ENCODE results near the gene GLTPD2. TPM values are rescaled to one million over a fixed set of nuclear protein-coding genes. Genes with fewer than 3 reads are reported as not detected.

Gene GLTPD2
- total RNA-seq, 6 experiments from 2014 or later: not detected

- Mint-ChIP-seq H3K4me1 (ENCODE audit: low read depth) (peaks cover 6% of the 10 kb centered on the region; the same call in 1 of the 2 replicates), H3K27ac (no peak within 1 kb of the TSS), H3K27me3 (ENCODE audit: insufficient read depth) (no peaks in the 10 kb centered on the region; the same call in 1 of the 2 replicates), H3K36me3 (ENCODE audit: low read depth) (peaks cover 12% of the 10 kb centered on the region), H3K9me3 (no peaks in the 10 kb centered on the region), H3K4me3 (no peak within 1 kb of the TSS)
- no peak for TF ChIP-seq CTCF (IDR thresholded peaks at IDR 0.05)
- no peak for DNase-seq
Observed at GRCh38 chr17:4802228-4802627, 13.5 kb downstream of the GLTPD2 start, which contains the start of gene C17orf114. Gene C17orf114 (minus strand): TSS chr17:4802328.

- TF ChIP-seq CTCF (IDR thresholded peaks at IDR 0.05): no peak
- H3K27ac Mint-ChIP-seq: peak overlapping the region; percentile 5; the same call in 1 of the 2 replicates
- H3K4me1 Mint-ChIP-seq (ENCODE audit: low read depth): peaks cover 12% of the 10 kb centered on the region; the same call in 1 of the 2 replicates
- H3K4me3 Mint-ChIP-seq: peak overlapping the region; percentile 86
- no peak for DNase-seq
- no peaks in the 10 kb centered on the region for H3K9me3 Mint-ChIP-seq
- no peaks in the 10 kb centered on the region; the same call in 1 of the 2 replicates for H3K27me3 Mint-ChIP-seq (ENCODE audit: insufficient read depth)
- peaks cover 14% of the 10 kb centered on the region for H3K36me3 Mint-ChIP-seq (ENCODE audit: low read depth)
Observed at GRCh38 chr17:4806456-4806776, 17.7 kb downstream of the GLTPD2 start.

- peak within 1 kb of the TSS; percentile 48; the same call in 1 of the 2 replicates for H3K27ac Mint-ChIP-seq
- peaks cover 12% of the 10 kb centered on the region; the same call in 1 of the 2 replicates for H3K4me1 Mint-ChIP-seq (ENCODE audit: low read depth)
- peak; percentile 55 for DNase-seq
- H3K4me3 Mint-ChIP-seq: peak within 1 kb of the TSS; percentile 88
- no peak for TF ChIP-seq CTCF (IDR thresholded peaks at IDR 0.05)
- no peaks in the 10 kb centered on the region; the same call in none of the 2 replicates for H3K27me3 Mint-ChIP-seq (ENCODE audit: insufficient read depth)
- H3K36me3 Mint-ChIP-seq (ENCODE audit: low read depth): peaks cover 17% of the 10 kb centered on the region
- H3K9me3 Mint-ChIP-seq: no peaks in the 10 kb centered on the region
Observed at GRCh38 chr17:4806777-4807604, 18.2 kb downstream of the GLTPD2 start, which contains the start of gene PLD2. Gene PLD2 (plus strand): TSS chr17:4807152. CDS start chr17:4807773, 621 bp downstream.

GRCh38 chr17:4807605-4808377 lies 19.0 kb downstream of the GLTPD2 start:
- Mint-ChIP-seq H3K4me1 (ENCODE audit: low read depth) (peaks cover 12% of the 10 kb centered on the region; the same call in 1 of the 2 replicates), H3K27me3 (ENCODE audit: insufficient read depth) (no peaks in the 10 kb centered on the region; the same call in none of the 2 replicates), H3K36me3 (ENCODE audit: low read depth) (peaks cover 17% of the 10 kb centered on the region), H3K4me3 (peak overlapping the region; percentile 88), H3K9me3 (no peaks in the 10 kb centered on the region), H3K27ac (peak overlapping the region; percentile 48; the same call in 1 of the 2 replicates)
- no peak for TF ChIP-seq CTCF (IDR thresholded peaks at IDR 0.05)
- DNase-seq: no peak

GRCh38 chr17:4808378-4808767 lies 19.6 kb downstream of the GLTPD2 start:
- Mint-ChIP-seq H3K36me3 (ENCODE audit: low read depth) (peaks cover 17% of the 10 kb centered on the region), H3K9me3 (no peaks in the 10 kb centered on the region), H3K4me1 (ENCODE audit: low read depth) (peaks cover 12% of the 10 kb centered on the region; the same call in 1 of the 2 replicates), H3K27me3 (ENCODE audit: insufficient read depth) (no peaks in the 10 kb centered on the region; the same call in none of the 2 replicates), H3K27ac (no peak overlapping the region), H3K4me3 (peak overlapping the region; percentile 88)
- DNase-seq: no peak
- TF ChIP-seq CTCF (IDR thresholded peaks at IDR 0.05): no peak

Measured in HFFc6 (cell line).